Adrenal gland (tissue), 12 donors: Measurements from ENCODE around the gene SLC19A1. TPM values are rescaled to one million over a fixed set of nuclear protein-coding genes. Genes with fewer than 3 reads are reported as not detected.

Source experiments
- DNase-seq, 7 donors: peaks; one replicate each; pipeline ENCODE4 v3.0.0-alpha.2; 2019 to 2020
- H3K27ac ChIP-seq, 5 donors: fragments of 200-600 bp; sonication (generic) in 4 of 5; 1 replicate in 3 of 5; 2 replicates in 2 of 5; pipeline versions ENCODE4 v1.5.1 to v1.8.0; 2016 to 2020; ENCODE audit warnings: mild to moderate bottlenecking in 1 of 5
- H3K27me3 ChIP-seq: fragments of 200-600 bp; 2 replicates; pipeline ENCODE4 v1.8.0; 2021
- H3K36me3 ChIP-seq, 2 donors: fragments of 200-600 bp; replicated peaks in 1 of 2; 1 replicate in 1 of 2; 2 replicates in 1 of 2; pipeline versions ENCODE4 v1.5.1 to v1.8.0; 2018 to 2022
- H3K4me1 ChIP-seq, 2 donors: fragments of 200-600 bp; replicated peaks in 1 of 2; 1 replicate in 1 of 2; 2 replicates in 1 of 2; pipeline versions ENCODE4 v1.5.1 to v1.8.0; 2018 to 2021
- H3K4me3 ChIP-seq, 4 donors: fragments of 200-600 bp; sonication (generic) in 3 of 4; one replicate each; pipeline ENCODE4 v1.5.1; 2016 to 2018
- H3K9me3 ChIP-seq, 3 donors: fragments of 200-600 bp; sonication (generic) in 1 of 3; replicated peaks in 1 of 3; 1 replicate in 2 of 3; 2 replicates in 1 of 3; pipeline versions ENCODE4 v1.5.1 to v1.8.0; 2016 to 2021
- CTCF ChIP-seq, 6 experiments: fragments of 450-650 bp in 4 of 6; fragments of 200-600 bp in 2 of 6; sonication (generic) in 1 of 6; IDR thresholded peaks; 1 replicate in 5 of 6; 2 replicates in 1 of 6; pipeline versions ENCODE4 v1.5.1 to v1.8.0; 2016 to 2021; ENCODE audit warnings: antibody characterized with exemption in 6 of 6, mild to moderate bottlenecking in 2 of 6, moderate library complexity in 1 of 6
- POLR2A ChIP-seq, 2 donors: fragments of 450-650 bp; IDR thresholded peaks; one replicate each; pipeline ENCODE4 v1.6.1; 2017; ENCODE audit warnings: antibody characterized with exemption in 2 of 2, mild to moderate bottlenecking in 2 of 2, moderate library complexity in 1 of 2
- WGBS, 4 donors: extraction: QIAGEN DNeasy Blood & Tissue Kit in 2 of 4; methylation state at CpG; one replicate each; pipeline versions ENCODE4 v1.1.5 to v1.1.7; 2013 to 2017; 5-methylcytosine and 5-hydroxymethylcytosine counted together
- intact Hi-C, 2 donors: fragments of 100-400 bp; cut with DNase I; formaldehyde crosslinking; loops; one replicate each; pipeline versions ENCODE4 v1.14.1 to v1.15.0; 2022 to 2023
- polyA plus RNA-seq, 3 donors: library from polyadenylated mRNA; stranded (reverse); fragments of 200-250 nt in 2 of 3; fragments of 350-450 nt in 1 of 3; fragmentation: Illumina TruSeq in 1 of 3; extraction: RNeasy Lipid Tissue Mini Kit (QIAGEN cat#74804) in 1 of 3; gene quantifications; one replicate each; pipeline ENCODE4 v1.2.3, GENCODE V29; 2013 to 2014
- total RNA-seq, 9 donors: library from RNA; depleted of rRNA in 4 of 9; stranded (reverse); fragments of >200 nt in 4 of 9; fragments of 120-200 nt in 1 of 9; fragmentation: NEBNext Ultra II Directional in 1 of 9; extraction: Animal tissue kit (Norgen Biotek cat#: 25700) in 1 of 9; gene quantifications; one replicate each; pipeline versions ENCODE4 v1.1.0 to v1.2.4, GENCODE V29; 2013 to 2023
- donor health status: healthy with polysubstance abuse.
- donor health status: Bipolar disorder and iron deficiency.
- donor health status: DM: yes; HTN: yes; CAD: no.
- donor health status: DM: no; HTN: no; CAD: no.
- donor health status: DM: no; HTN: no; CAD: no.
- donor health status: DM: yes; HTN: yes; CAD: no.

Gene SLC19A1
- total and polyA plus RNA-seq, 12 donors, result 1.7 to 21.2 (median 15.3) TPM

GRCh38 chr21:45579383-45580180, 37.3 kb upstream of the SLC19A1 start:
- Histone ChIP-seq H3K9me3 (no peaks in the 10 kb centered on the region), H3K27me3 (no peaks in the 10 kb centered on the region), H3K4me3 (no peak overlapping the region), H3K36me3 (no peaks in the 10 kb centered on the region), H3K27ac (no peak overlapping the region), H3K4me1 (no peaks in the 10 kb centered on the region)
- TF ChIP-seq CTCF (IDR thresholded peaks at IDR 0.05) (no peak), POLR2A (IDR thresholded peaks at IDR 0.05) (no peak)
- 75 to 97% (median 88%) methylated on average over 9 to 29 of the region's 29 CpGs for WGBS, 4 donors
- peak in 4 of 7 donors; percentile 1 to 25 (median 8) for DNase-seq
- intact Hi-C loops, result no loop called here

- no peak for TF ChIP-seq POLR2A (IDR thresholded peaks at IDR 0.05)
- no peak for TF ChIP-seq CTCF (IDR thresholded peaks at IDR 0.05)
- intact Hi-C loops, result no loop called here
- H3K4me3 ChIP-seq, result no peak overlapping the region
- no peaks in the 10 kb centered on the region for H3K36me3 ChIP-seq
- no peaks in the 10 kb centered on the region for H3K9me3 ChIP-seq
- peak in 3 of 7 donors; percentile 3 to 13 (median 10) for DNase-seq
- WGBS, 4 donors, result 81 to 94% (median 87%) methylated on average over 5 to 21 of the region's 21 CpGs
- H3K27me3 ChIP-seq, result no peaks in the 10 kb centered on the region
- H3K27ac ChIP-seq, result no peak overlapping the region
- H3K4me1 ChIP-seq, result no peaks in the 10 kb centered on the region
Measured at GRCh38 chr21:45578811-45579381, 36.7 kb upstream of the SLC19A1 start.

- 82 to 100% (median 86%) methylated on average over 1 to 21 of the region's 21 CpGs for WGBS, 4 donors
- H3K27me3 ChIP-seq, result no peaks in the 10 kb centered on the region
- DNase-seq, result peak in 3 of 7 donors; percentile 9 to 48 (median 18)
- H3K36me3 ChIP-seq, result no peaks in the 10 kb centered on the region
- no peaks in the 10 kb centered on the region for H3K9me3 ChIP-seq
- H3K4me3 ChIP-seq, result no peak overlapping the region
- TF ChIP-seq POLR2A (IDR thresholded peaks at IDR 0.05), result no peak
- no peak for TF ChIP-seq CTCF (IDR thresholded peaks at IDR 0.05)
- no peaks in the 10 kb centered on the region for H3K4me1 ChIP-seq
- intact Hi-C loops, result no loop called here
- H3K27ac ChIP-seq, result no peak overlapping the region
Measured at GRCh38 chr21:45578176-45578801, 36.0 kb upstream of the SLC19A1 start.

- Histone ChIP-seq H3K4me1 (no peaks in the 10 kb centered on the region), H3K36me3 (no peaks in the 10 kb centered on the region), H3K9me3 (no peaks in the 10 kb centered on the region), H3K4me3 (no peak overlapping the region), H3K27me3 (no peaks in the 10 kb centered on the region), H3K27ac (no peak overlapping the region)
- 67 to 85% (median 79%) methylated on average over 9 to 12 of the region's 12 CpGs for WGBS, 4 donors
- TF ChIP-seq POLR2A (IDR thresholded peaks at IDR 0.05) (no peak), CTCF (IDR thresholded peaks at IDR 0.05) (no peak)
- intact Hi-C loops, result no loop called here
- peak in 3 of 7 donors; percentile 7 to 45 (median 12) for DNase-seq
Measured at GRCh38 chr21:45577801-45578175, 35.5 kb upstream of the SLC19A1 start.
